Pancreas (tissue), 10 donors: ENCODE data around the gene GLCE. TPM values are rescaled to one million over a fixed set of nuclear protein-coding genes. Genes with fewer than 3 reads are reported as not detected.

ENCODE experiments used
- ATAC-seq, 4 donors: fragments of 200-7000 bp; cut with Tn5 transposase; one replicate each; pipeline versions ENCODE4 v1.8.0 to v1.9.1; 2020; ENCODE audit warnings: mild to moderate bottlenecking in 4 of 4, moderate library complexity in 4 of 4
- DNase-seq, 6 donors: peaks; one replicate each; pipeline ENCODE4 v3.0.0-alpha.2; 2020
- FAIRE-seq: peaks from 2 replicates; lab custom pipeline; 2012; peaks lifted over from hg19 to GRCh38; lab: Jason Lieb, UNC
- H3K27ac ChIP-seq, 4 donors: fragments of 200-600 bp; sonication (generic); 1 replicate in 3 of 4; 2 replicates in 1 of 4; pipeline versions ENCODE4 v1.5.0 to v1.8.0; 2020
- H3K27me3 ChIP-seq, 4 donors: fragments of 200-600 bp; one replicate each; pipeline ENCODE4 v1.8.0; 2021
- H3K36me3 ChIP-seq, 3 donors: fragments of 200-600 bp; sonication (generic) in 1 of 3; one replicate each; pipeline versions ENCODE4 v1.5.0 to v1.8.0; 2020 to 2021
- H3K4me1 ChIP-seq, 3 donors: fragments of 200-600 bp; one replicate each; pipeline ENCODE4 v1.8.0; 2021
- H3K4me3 ChIP-seq, 4 donors: fragments of 200-600 bp; sonication (generic) in 2 of 4; one replicate each; pipeline versions ENCODE4 v1.5.0 to v1.8.0; 2020 to 2021
- H3K9me3 ChIP-seq, 4 donors: fragments of 200-600 bp; one replicate each; pipeline ENCODE4 v1.8.0; 2021
- WGBS, 2 donors: extraction: QIAGEN DNeasy Blood & Tissue Kit; methylation state at CpG; one replicate each; pipeline ENCODE4 v1.1.7; 2013; 5-methylcytosine and 5-hydroxymethylcytosine counted together
- intact Hi-C, 3 donors: fragments of 100-400 bp; cut with DNase I; formaldehyde crosslinking; loops; one replicate each; pipeline versions ENCODE4 v1.11.1 to v1.14.2; 2022
- polyA plus RNA-seq, 2 donors: library from polyadenylated mRNA; stranded (reverse); fragments of 200-250 nt; gene quantifications; one replicate each; pipeline ENCODE4 v1.2.3, GENCODE V29; 2013
- total RNA-seq, 6 donors: library from RNA; stranded (reverse); fragmentation: NEBNext Ultra II Directional in 4 of 6; extraction: Animal tissue kit (Norgen Biotek cat#: 25700) in 4 of 6; gene quantifications; one replicate each; pipeline versions ENCODE4 v1.2.1 to v1.2.4, GENCODE V29; 2021 to 2023
- TF ChIP-seq, protein P1 (sequence below), 4 donors: fragments of 200-600 bp; sonication (generic) in 3 of 4; IDR thresholded peaks; one replicate each; pipeline versions ENCODE4 v1.5.0 to v1.8.0; 2021; ENCODE audit warnings: antibody characterized with exemption in 4 of 4
- donor health status: healthy with polysubstance abuse.
- donor health status: DM: no; HTN: no; CAD: no; lungs with moderate emphysema.
- donor health status: DM: no; HTN: no; CAD: no.
- donor health status: control.
- donor health status: control.
- donor health status: Bipolar disorder and iron deficiency.
- donor health status: DM: yes; HTN: yes; CAD: no.
- donor health status: DM: no; HTN: no; CAD: no.
- donor health status: DM: no; HTN: no; CAD: no.
- donor health status: DM: yes; HTN: yes; CAD: no.

The GLCE gene
- total and polyA plus RNA-seq, 8 donors = 2.7 to 10.8 (median 5.9) TPM

DNA sequence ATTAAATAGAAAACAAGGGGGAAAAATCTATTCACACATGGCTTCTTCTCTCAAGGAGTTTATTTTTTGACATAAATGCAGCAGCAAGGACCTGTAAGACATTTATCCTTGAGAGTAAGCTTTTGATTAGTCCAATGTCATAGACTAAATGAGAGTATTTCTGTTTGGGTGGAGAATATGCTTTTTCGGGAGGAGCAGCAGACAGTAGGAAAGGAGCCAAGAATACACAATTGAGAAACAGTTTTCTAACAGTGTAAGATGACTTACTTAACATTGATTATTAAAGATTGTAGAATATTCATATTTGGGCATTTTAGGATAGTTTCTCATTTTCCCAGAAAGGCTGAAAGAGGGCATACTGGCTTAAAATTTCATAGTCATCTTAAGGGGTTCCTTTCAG, 72.3 kb downstream of the GLCE start:
- 72 to 76% methylated on average over 1 of the region's 1 CpG for WGBS, 2 donors
- Histone ChIP-seq H3K4me1 (no peaks in the 10 kb centered on the region), H3K4me3 (no peak overlapping the region), H3K27ac (no peak overlapping the region), H3K36me3 (no peaks in the 10 kb centered on the region), H3K27me3 (no peaks in the 10 kb centered on the region), H3K9me3 (no peaks in the 10 kb centered on the region)
- TF ChIP-seq, protein P1, sequence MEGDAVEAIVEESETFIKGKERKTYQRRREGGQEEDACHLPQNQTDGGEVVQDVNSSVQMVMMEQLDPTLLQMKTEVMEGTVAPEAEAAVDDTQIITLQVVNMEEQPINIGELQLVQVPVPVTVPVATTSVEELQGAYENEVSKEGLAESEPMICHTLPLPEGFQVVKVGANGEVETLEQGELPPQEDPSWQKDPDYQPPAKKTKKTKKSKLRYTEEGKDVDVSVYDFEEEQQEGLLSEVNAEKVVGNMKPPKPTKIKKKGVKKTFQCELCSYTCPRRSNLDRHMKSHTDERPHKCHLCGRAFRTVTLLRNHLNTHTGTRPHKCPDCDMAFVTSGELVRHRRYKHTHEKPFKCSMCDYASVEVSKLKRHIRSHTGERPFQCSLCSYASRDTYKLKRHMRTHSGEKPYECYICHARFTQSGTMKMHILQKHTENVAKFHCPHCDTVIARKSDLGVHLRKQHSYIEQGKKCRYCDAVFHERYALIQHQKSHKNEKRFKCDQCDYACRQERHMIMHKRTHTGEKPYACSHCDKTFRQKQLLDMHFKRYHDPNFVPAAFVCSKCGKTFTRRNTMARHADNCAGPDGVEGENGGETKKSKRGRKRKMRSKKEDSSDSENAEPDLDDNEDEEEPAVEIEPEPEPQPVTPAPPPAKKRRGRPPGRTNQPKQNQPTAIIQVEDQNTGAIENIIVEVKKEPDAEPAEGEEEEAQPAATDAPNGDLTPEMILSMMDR (IDR thresholded peaks at IDR 0.05) = no peak
- DNase-seq (no peak), ATAC-seq (no peak), FAIRE-seq (no peak)
- intact Hi-C loops = loop anchor here in 1 of 3 donors (10.0 kb wide), 1 partner anchor 178 kb away; no protein-coding TSS in a partner anchor

DNA sequence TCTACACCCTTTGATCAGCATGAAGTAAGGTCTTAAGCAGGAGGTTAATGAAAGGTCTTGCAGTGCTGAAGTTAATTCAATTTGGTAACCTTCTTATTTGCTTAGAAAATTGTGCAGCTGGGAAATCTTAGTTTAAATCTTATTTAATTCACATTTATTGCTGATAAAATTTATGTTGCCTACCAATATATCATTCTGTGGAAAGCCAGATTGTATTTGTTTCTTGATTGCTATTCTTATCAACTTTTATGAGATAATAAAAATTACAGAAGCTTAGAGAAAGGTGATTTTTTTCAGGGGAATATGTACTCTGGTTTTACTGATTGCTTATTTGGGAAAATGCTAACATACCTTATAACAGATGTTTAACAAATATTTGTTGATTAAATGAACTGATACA, 74.2 kb downstream of the GLCE start:
- Histone ChIP-seq H3K4me1 (no peaks in the 10 kb centered on the region), H3K27ac (no peak overlapping the region), H3K9me3 (no peaks in the 10 kb centered on the region), H3K4me3 (no peak overlapping the region), H3K36me3 (no peaks in the 10 kb centered on the region), H3K27me3 (no peaks in the 10 kb centered on the region)
- ATAC-seq (no peak), DNase-seq (no peak), FAIRE-seq (no peak)
- intact Hi-C loops = loop anchor here in 1 of 3 donors (10.0 kb wide), 1 partner anchor 180 kb away; no protein-coding TSS in a partner anchor
- TF ChIP-seq, protein P1 (IDR thresholded peaks at IDR 0.05) = no peak

DNA sequence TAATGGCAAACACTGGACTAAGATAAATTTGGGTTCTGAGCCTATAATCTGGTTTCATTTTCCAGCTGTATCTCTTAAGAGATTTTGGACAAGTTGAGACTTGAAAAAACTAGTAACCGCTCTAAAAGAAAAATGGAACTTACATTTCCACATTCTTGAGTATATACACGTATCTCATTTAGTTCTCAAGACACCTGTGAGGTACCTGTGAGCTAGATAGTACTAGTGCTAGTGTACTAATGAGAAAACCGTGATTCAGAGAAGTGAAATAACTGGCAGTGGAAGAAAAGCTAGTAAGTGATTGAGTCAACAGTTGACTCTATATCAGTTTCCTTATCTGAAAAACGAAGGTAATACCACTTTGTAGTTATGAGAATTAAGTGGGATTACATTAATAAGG, 76.1 kb downstream of the GLCE start:
- TF ChIP-seq, protein P1 (IDR thresholded peaks at IDR 0.05) = no peak
- WGBS, 2 donors = 78 to 90% methylated on average over 4 of the region's 4 CpGs

DNA sequence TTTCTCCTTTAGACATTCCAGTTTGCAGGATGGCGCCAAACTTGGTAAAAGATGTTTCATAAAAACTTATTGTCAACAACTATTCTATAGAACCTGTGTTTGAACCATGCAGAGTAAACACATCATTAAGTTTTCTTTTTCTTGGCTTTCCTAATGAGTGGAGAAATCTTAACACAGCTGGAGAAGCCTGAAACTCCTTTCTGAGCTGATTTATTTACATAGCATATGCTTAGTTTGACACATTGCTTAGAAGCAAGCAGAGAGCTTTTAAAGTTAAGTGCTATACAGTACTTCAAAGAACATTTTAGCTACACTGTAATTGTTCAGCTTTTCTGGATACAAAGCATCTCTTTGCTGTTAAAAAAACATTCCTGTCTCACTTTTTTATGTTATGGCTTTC, 77.3 kb downstream of the GLCE start:
- no peaks in the 10 kb centered on the region for H3K36me3 ChIP-seq
- TF ChIP-seq, protein P1 (IDR thresholded peaks at IDR 0.05) = no peak
- no peak overlapping the region for H3K27ac ChIP-seq
- 95 to 98% methylated on average over 1 of the region's 1 CpG for WGBS, 2 donors
- ATAC-seq = no peak
- H3K4me1 ChIP-seq = no peaks in the 10 kb centered on the region
- no peak for DNase-seq
- no peak overlapping the region for H3K4me3 ChIP-seq
- H3K27me3 ChIP-seq = no peaks in the 10 kb centered on the region
- FAIRE-seq = no peak
- no peaks in the 10 kb centered on the region for H3K9me3 ChIP-seq
- intact Hi-C loops = loop anchor here in 1 of 3 donors (10.0 kb wide), 1 partner anchor 183 kb away; no protein-coding TSS in a partner anchor

More for the DNA sequence above, 76.1 kb downstream of the GLCE start:
- no peaks in the 10 kb centered on the region for H3K9me3 ChIP-seq
- no peaks in the 10 kb centered on the region for H3K4me1 ChIP-seq
- no peak overlapping the region for H3K4me3 ChIP-seq
- FAIRE-seq (no peak), DNase-seq (no peak), ATAC-seq (no peak)
- no peaks in the 10 kb centered on the region for H3K36me3 ChIP-seq
- intact Hi-C loops = loop anchor here in 1 of 3 donors (10.0 kb wide), 1 partner anchor 182 kb away; no protein-coding TSS in a partner anchor
- no peak overlapping the region for H3K27ac ChIP-seq
- no peaks in the 10 kb centered on the region for H3K27me3 ChIP-seq

DNA sequence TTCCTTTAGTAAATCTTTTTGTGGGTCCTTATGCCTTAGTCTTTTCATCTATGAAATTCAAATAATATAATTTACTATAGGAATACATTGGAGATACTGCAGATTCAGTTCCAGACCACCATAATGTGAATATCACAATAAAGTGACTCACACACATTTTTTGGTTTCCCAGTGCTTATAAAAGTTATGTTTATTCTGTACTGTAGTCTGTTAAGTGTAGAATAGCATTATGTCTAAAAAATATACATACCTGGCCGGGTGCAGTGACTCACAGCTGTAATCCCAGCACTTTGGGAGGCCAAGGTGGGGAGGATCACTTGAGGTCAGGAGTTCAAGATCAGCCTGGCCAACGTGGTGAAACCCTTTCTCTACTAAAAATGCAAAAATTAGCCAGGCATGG, 84.4 kb downstream of the GLCE start:
- FAIRE-seq = no peak
- intact Hi-C loops = no loop called here
- H3K27me3 ChIP-seq = no peaks in the 10 kb centered on the region
- no peak overlapping the region for H3K4me3 ChIP-seq
- no peaks in the 10 kb centered on the region for H3K4me1 ChIP-seq
- no peak for ATAC-seq
- H3K36me3 ChIP-seq = no peaks in the 10 kb centered on the region
- WGBS, 2 donors = 46 to 61% methylated on average over 2 of the region's 2 CpGs
- no peak for DNase-seq
- no peaks in the 10 kb centered on the region for H3K9me3 ChIP-seq
- TF ChIP-seq, protein P1 (IDR thresholded peaks at IDR 0.05) = no peak
- H3K27ac ChIP-seq = no peak overlapping the region
